Lower leg skin (tissue), 3 donors: Measurements from ENCODE around the gene PANK1.

Experiments used
- CTCF ChIP-seq, 3 donors: fragments of 450-650 bp; IDR thresholded peaks; one replicate each; pipeline ENCODE4 v1.5.1; 2016; ENCODE audit warnings: antibody characterized with exemption in 3 of 3, mild to moderate bottlenecking in 3 of 3, moderate library complexity in 2 of 3
- POLR2A ChIP-seq, 2 donors: fragments of 450-650 bp; IDR thresholded peaks; one replicate each; pipeline ENCODE4 v1.6.1; 2016 to 2017; ENCODE audit warnings: antibody characterized with exemption in 2 of 2, mild to moderate bottlenecking in 1 of 2, moderate library complexity in 1 of 2

- TF ChIP-seq CTCF (IDR thresholded peaks at IDR 0.05) (no peak), POLR2A (IDR thresholded peaks at IDR 0.05) (no peak)
These were observed 20.3 kb upstream of the PANK1 start for GRCh38 chr10:89665302-89665701.
